Heart right ventricle (tissue), 16 donors: ENCODE results near the gene FAM83G. TPM values are rescaled to one million over a fixed set of nuclear protein-coding genes. Genes with fewer than 3 reads are reported as not detected.

Source experiments
- ATAC-seq, 8 donors: fragments of 200-7000 bp; cut with Tn5 transposase; one replicate each; pipeline ENCODE4 v1.9.1; 2020; ENCODE audit warnings: mild to moderate bottlenecking in 8 of 8, moderate library complexity in 8 of 8, moderate number of reproducible peaks in 1 of 8
- DNase-seq, 2 donors: peaks; one replicate each; pipeline ENCODE4 v3.0.0-alpha.2; 2020
- H3K27ac ChIP-seq, 10 donors: fragments of 200-600 bp; sonication (generic) in 2 of 10; one replicate each; pipeline versions ENCODE4 v1.5.0 to v1.8.0; 2020 to 2022; ENCODE audit warnings: mild to moderate bottlenecking in 3 of 10
- H3K27me3 ChIP-seq, 7 donors: fragments of 200-600 bp; one replicate each; pipeline ENCODE4 v1.8.0; 2021 to 2022; ENCODE audit warnings: mild to moderate bottlenecking in 2 of 7
- H3K36me3 ChIP-seq, 9 donors: fragments of 200-600 bp; sonication (generic) in 1 of 9; one replicate each; pipeline versions ENCODE4 v1.5.0 to v1.8.0; 2020 to 2022; ENCODE audit warnings: mild to moderate bottlenecking in 2 of 9
- H3K4me1 ChIP-seq, 9 donors: fragments of 200-600 bp; sonication (generic) in 1 of 9; one replicate each; pipeline versions ENCODE4 v1.5.0 to v1.8.0; 2020 to 2022; ENCODE audit warnings: mild to moderate bottlenecking in 4 of 9
- H3K4me3 ChIP-seq, 10 donors: fragments of 200-600 bp; sonication (generic) in 2 of 10; one replicate each; pipeline versions ENCODE4 v1.5.0 to v1.8.0; 2020 to 2022; ENCODE audit warnings: mild to moderate bottlenecking in 7 of 10, moderate library complexity in 2 of 10
- H3K9me3 ChIP-seq, 11 donors: fragments of 200-600 bp in 10 of 11; sonication (generic) in 2 of 11; one replicate each; pipeline versions ENCODE4 v1.5.0 to v1.8.0; 2013 to 2022; ENCODE audit warnings: mild to moderate bottlenecking in 2 of 11, control low read depth in 1 of 11, moderate library complexity in 1 of 11
- WGBS, 2 donors: extraction: QIAGEN DNeasy Blood & Tissue Kit; methylation state at CpG; one replicate each; pipeline ENCODE4 v1.1.7; 2013; ENCODE audit warnings: inconsistent platforms in 1 of 2; 5-methylcytosine and 5-hydroxymethylcytosine counted together
- intact Hi-C, 10 donors: fragments of 100-400 bp; cut with DNase I; formaldehyde crosslinking; loops; one replicate each; pipeline versions ENCODE4 v1.11.1 to v1.14.2; 2022
- polyA plus RNA-seq, 2 donors: library from polyadenylated mRNA; stranded (reverse); fragments of 200-250 nt; gene quantifications; one replicate each; pipeline ENCODE4 v1.2.3, GENCODE V29; 2013
- total RNA-seq, 10 donors: library from RNA; stranded (reverse); fragmentation: NEBNext Ultra II Directional in 3 of 10; extraction: Animal tissue kit (Norgen Biotek cat#: 25700) in 3 of 10; gene quantifications; one replicate each; pipeline versions ENCODE4 v1.2.1 to v1.2.4, GENCODE V29; 2021 to 2023
- TF ChIP-seq, protein P1 (sequence below), 9 donors: fragments of 200-600 bp; sonication (generic) in 2 of 9; IDR thresholded peaks; one replicate each; pipeline versions ENCODE4 v1.5.0 to v1.8.0; 2021 to 2022; ENCODE audit warnings: antibody characterized with exemption in 9 of 9, mild to moderate bottlenecking in 5 of 9, moderate library complexity in 1 of 9
- donor health status: Arrhythmogenic right ventricular cardiomyopathy.
- donor health status: ischemic (EF 13 %, LVEDD 7.1; RV severe dilation, severe dysfunction).
- donor health status: healthy with polysubstance abuse.
- donor health status: DM: no; HTN: yes; CAD: no.
- donor health status: DM: no; HTN: no; CAD: no.
- donor health status: ischemic (EF 25% LVEDD 6.9; RV normal size, moderate dysfunction).
- donor health status: ischemic (EF 25% LVEDD 5.7; RV mildly dilated, moderate dysfunction).
- donor health status: healthy.
- donor health status: DM: yes; HTN: yes; CAD: no.
- donor health status: Ischemic cardiomyopathy.
- donor health status: ischemic (EF 35%, LVEDD 5.7; RV mildly dilated, moderate dysfunction).
- donor health status: nonischemic (EF 11% LVEDD 7.7; RV severe dilation, severe dysfunction).
- donor health status: DM: yes; HTN: yes; CAD: no.
- donor health status: PGD.
- donor health status: ischemic (EF 29% LVEDD 5.4; RV normal size, mild dysfunction).
- donor health status: nonischemic (EF 23%, LVEDD 6.1; RV moderate dilation, normal function).

FAM83G gene
- total and polyA plus RNA-seq, 12 donors: 0.96 to 5.5 (median 1.7) TPM

DNA sequence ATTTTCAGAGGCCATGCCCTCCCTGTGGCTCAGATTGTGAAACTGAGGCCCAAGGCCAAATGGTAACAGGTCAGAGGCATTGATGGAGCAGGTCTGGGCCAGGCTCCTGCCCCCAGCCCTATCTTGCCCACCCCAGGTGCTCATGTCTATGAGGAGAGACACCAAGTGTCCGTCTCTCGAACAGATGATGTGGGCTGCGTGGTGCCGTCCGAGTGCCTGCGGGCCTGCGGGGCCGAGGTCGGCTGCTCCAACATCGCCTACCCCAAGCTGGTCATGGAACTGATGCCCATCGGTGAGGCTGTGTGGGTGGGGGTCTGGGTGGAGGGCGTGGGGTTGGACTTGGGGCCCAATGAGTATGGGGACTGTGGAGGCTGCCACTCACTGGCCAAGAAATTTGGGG, 8.7 kb upstream of the FAM83G start:
- H3K27me3 ChIP-seq: peaks cover 0 to 7% (median 0%) of the 10 kb centered on the region in 7 donors
- H3K4me3 ChIP-seq: no peak overlapping the region
- DNase-seq: no peak
- H3K9me3 ChIP-seq: no peaks in the 10 kb centered on the region
- no peak overlapping the region for H3K27ac ChIP-seq
- TF ChIP-seq, protein P1, sequence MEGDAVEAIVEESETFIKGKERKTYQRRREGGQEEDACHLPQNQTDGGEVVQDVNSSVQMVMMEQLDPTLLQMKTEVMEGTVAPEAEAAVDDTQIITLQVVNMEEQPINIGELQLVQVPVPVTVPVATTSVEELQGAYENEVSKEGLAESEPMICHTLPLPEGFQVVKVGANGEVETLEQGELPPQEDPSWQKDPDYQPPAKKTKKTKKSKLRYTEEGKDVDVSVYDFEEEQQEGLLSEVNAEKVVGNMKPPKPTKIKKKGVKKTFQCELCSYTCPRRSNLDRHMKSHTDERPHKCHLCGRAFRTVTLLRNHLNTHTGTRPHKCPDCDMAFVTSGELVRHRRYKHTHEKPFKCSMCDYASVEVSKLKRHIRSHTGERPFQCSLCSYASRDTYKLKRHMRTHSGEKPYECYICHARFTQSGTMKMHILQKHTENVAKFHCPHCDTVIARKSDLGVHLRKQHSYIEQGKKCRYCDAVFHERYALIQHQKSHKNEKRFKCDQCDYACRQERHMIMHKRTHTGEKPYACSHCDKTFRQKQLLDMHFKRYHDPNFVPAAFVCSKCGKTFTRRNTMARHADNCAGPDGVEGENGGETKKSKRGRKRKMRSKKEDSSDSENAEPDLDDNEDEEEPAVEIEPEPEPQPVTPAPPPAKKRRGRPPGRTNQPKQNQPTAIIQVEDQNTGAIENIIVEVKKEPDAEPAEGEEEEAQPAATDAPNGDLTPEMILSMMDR (IDR thresholded peaks at IDR 0.05): no peak
- no peaks in the 10 kb centered on the region for H3K4me1 ChIP-seq
- H3K36me3 ChIP-seq: no peaks in the 10 kb centered on the region
- WGBS, 2 donors: 96 to 98% methylated on average over 12 of the region's 12 CpGs
- intact Hi-C loops: loop anchor here in 1 of 10 donors (2.0 kb wide), 1 partner anchor 36 kb away; no protein-coding TSS in a partner anchor
- ATAC-seq: no peak

DNA sequence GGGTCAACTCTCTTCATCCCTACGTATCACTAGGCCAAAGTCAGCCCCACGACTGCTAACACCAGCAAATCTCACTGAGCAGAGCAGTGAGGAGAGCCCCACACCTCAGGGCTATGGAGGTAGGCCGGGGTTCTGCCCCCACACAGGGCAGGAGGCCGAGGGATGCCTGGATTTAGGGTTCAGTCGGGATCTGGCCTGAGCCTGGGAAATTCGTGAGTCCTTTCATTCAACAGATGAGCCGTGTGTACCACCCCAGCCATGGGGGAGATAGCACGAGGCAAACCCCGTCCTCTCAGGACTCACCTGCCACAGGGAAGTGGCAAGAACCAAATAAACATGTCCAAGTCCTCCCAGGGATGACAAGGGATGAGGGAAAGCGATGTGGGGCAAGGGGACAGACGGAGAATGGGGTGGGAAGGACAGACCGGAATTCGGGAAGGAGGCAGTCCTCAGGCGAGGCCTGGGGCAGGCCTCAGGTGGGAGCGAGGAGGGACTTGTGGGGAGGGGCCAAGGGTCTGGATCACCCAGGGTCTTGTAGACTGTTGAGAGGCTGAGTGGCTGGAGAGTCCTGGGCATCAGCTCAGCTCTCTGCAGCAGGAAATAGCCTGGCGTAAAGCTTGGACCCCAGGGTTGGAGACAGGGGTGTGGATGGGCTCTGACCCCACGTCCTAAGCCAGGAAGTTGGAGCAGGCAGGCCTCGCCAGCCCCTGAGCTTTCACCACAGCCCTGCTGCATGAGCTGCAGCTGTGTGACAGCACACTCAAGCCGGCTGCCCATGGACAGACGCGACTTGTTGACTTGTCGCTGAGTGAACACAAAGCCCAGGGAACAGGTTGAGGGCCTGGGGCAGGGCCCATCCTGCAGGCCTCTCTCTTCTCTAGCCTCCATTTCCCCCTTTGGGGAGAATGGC, 7.9 kb upstream of the FAM83G start:
- WGBS, 2 donors: 92 to 93% methylated on average over 22 of the region's 22 CpGs
- DNase-seq: no peak
- ATAC-seq: no peak
- Histone ChIP-seq H3K4me3 (no peak overlapping the region), H3K9me3 (no peaks in the 10 kb centered on the region), H3K27me3 (peaks cover 0 to 7% (median 0%) of the 10 kb centered on the region in 7 donors), H3K27ac (no peak overlapping the region), H3K4me1 (no peaks in the 10 kb centered on the region), H3K36me3 (no peaks in the 10 kb centered on the region)
- intact Hi-C loops: loop anchor here in 1 of 10 donors (2.0 kb wide), 1 partner anchor 36 kb away; no protein-coding TSS in a partner anchor
- TF ChIP-seq, protein P1 (IDR thresholded peaks at IDR 0.05): no peak

DNA sequence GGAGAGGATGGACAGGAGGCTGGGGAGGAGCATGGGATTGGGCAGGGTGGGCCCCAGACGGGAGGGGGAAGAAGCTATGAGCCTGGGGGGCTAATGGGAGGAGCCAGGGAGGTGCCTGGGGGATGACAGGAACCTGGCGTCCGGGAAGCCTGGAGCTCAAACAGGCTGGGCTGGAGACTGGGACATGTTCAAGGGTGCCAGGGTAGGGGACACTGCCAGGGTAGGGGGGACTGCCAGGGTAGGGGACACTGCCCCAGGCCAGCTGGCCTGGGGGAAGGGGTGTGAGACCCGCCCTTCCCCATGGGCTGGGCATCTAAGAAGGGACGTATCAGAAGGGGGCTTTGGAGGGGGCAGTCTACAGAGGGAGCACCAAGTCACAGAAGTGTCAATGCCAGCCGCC, 7.0 kb upstream of the FAM83G start:
- H3K36me3 ChIP-seq: no peaks in the 10 kb centered on the region
- H3K4me3 ChIP-seq: no peak overlapping the region
- H3K27ac ChIP-seq: no peak overlapping the region
- H3K4me1 ChIP-seq: no peaks in the 10 kb centered on the region
- H3K9me3 ChIP-seq: peaks cover 0 to 6% (median 0%) of the 10 kb centered on the region in 11 donors
- TF ChIP-seq, protein P1 (IDR thresholded peaks at IDR 0.05): no peak
- H3K27me3 ChIP-seq: peaks cover 0 to 4% (median 0%) of the 10 kb centered on the region in 7 donors
- WGBS, 2 donors: 83 to 84% methylated on average over 6 of the region's 6 CpGs
- ATAC-seq (peak in 1 of 8 donors; percentile 46), DNase-seq (no peak)
- intact Hi-C loops: no loop called here

DNA sequence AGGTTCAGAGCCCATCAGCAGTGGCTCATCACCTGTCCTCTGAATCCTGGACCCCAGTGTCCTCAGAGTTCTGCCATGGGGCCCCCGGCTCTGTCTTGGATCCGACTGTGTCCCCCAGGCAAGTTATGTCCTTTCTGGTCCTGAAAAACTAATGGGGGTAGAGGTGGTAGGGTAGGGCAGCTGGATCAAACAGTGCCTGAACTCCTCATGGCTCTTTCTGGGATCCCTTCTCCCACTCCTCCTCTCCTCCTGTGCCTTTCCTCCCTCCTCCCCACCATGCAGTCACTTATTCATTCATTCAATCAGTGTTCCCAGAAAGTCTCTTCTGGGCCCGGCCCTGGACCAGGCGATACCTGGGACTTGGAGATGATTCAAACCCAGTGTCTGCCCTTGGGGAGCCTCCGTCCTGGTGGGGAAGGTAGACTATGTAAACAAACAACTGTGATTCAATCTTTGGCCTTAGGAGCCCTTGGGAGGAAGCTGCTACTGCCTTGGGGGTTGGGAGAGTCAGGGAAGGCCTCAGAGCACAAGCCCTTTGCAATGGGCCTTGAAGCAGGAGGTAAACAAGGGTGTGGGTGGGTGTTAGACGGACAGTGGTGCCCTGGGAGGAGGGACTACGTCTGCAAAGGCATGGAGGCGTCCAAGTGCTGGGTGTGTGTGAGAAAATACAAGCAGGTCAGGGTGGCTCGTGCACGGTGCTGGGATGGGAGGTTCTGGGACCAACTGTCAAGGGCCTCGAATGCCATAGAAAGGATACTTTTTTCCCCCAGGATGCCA, 6.4 kb upstream of the FAM83G start:
- Histone ChIP-seq H3K27me3 (peaks cover 0 to under 1% (median 0%) of the 10 kb centered on the region in 7 donors), H3K4me1 (no peaks in the 10 kb centered on the region), H3K9me3 (peaks cover 0 to 12% (median 0%) of the 10 kb centered on the region in 11 donors), H3K4me3 (no peak overlapping the region), H3K27ac (no peak overlapping the region), H3K36me3 (no peaks in the 10 kb centered on the region)
- 68% methylated on average over 11 of the region's 11 CpGs for WGBS, 2 donors
- TF ChIP-seq, protein P1 (IDR thresholded peaks at IDR 0.05): no peak
- no peak for DNase-seq
- intact Hi-C loops: no loop called here
- ATAC-seq: no peak
